Measurements from ENCODE around the gene SND1. TPM values are rescaled to one million over a fixed set of nuclear protein-coding genes. Genes with fewer than 3 reads are reported as not detected.

The SND1 gene
- total and polyA plus RNA-seq, 2 of the 4 experiments (the other 2 are of a cell fraction): 154 to 294 TPM

GRCh38 chr7:128005117-128005516 is 353.1 kb downstream of the SND1 start:
- Histone ChIP-seq H3K56ac (ENCODE audit: extremely low read depth, insufficient read depth, low read length) (no peak overlapping the region), H3K18ac (ENCODE audit: low read depth, low read length) (no peak overlapping the region), H3K14ac (replicated peaks; ENCODE audit: low read depth, low read length) (no peak overlapping the region), H2BK15ac (ENCODE audit: low read depth, low read length) (no peak overlapping the region), H4K91ac (ENCODE audit: insufficient read depth, low read depth, low read length) (no peak overlapping the region), H3K9me3 (ENCODE audit: control insufficient read depth, insufficient read depth, low read length) (no peaks in the 10 kb centered on the region), H2AK9ac (replicated peaks; ENCODE audit: low read depth, low read length, poor library complexity) (no peak overlapping the region), H3K9ac (ENCODE audit: low read depth, low read length) (no peak overlapping the region), H3K27ac (ENCODE audit: insufficient read depth, low read length) (no peak overlapping the region), H3K9me1 (ENCODE audit: insufficient read depth, low read length) (peaks cover 26% of the 10 kb centered on the region), H3K4me1 (ENCODE audit: control insufficient read depth, insufficient read depth, low read length) (no peaks in the 10 kb centered on the region), H2AK5ac (ENCODE audit: low read depth, low read length) (no peak overlapping the region), H4K20me1 (ENCODE audit: insufficient read depth, low read length) (peaks cover 19% of the 10 kb centered on the region), H2BK5ac (ENCODE audit: low read depth, low read length, poor library complexity, severe bottlenecking) (no peak overlapping the region), H3K4ac (ENCODE audit: low read depth, low read length) (no peak overlapping the region), H3K4me3 (ENCODE audit: insufficient read depth, low read depth, low read length) (no peak overlapping the region), H2BK20ac (ENCODE audit: low read depth, low read length) (no peak overlapping the region), H2BK120ac (ENCODE audit: low read depth, low read length) (no peak overlapping the region), H3K27me3 (ENCODE audit: control insufficient read depth, insufficient read depth, low read length) (no peaks in the 10 kb centered on the region), H3K36me3 (ENCODE audit: control insufficient read depth, insufficient read depth, low read length) (peaks cover 6% of the 10 kb centered on the region), H3K4me2 (ENCODE audit: low read depth, low read length) (no peak overlapping the region), H2AFZ (replicated peaks; ENCODE audit: low read length, poor library complexity) (no peak overlapping the region), H4K8ac (ENCODE audit: low read depth in 2 of 2, low read length in 2 of 2) (no peak overlapping the region), H4K5ac (ENCODE audit: low read depth, low read length) (no peak overlapping the region), H3K23ac (ENCODE audit: low read depth, low read length) (no peak overlapping the region), H3K79me1 (ENCODE audit: low read depth in 1 of 2, low read length in 2 of 2) (peaks cover 35 to 79% of the 10 kb centered on the region in 2 experiments)
- CTCF ChIA-PET: interaction anchor here (0.8 kb wide), 1 partner anchor 297 kb away, joined by 3 read pairs; no protein-coding TSS in a partner anchor
- DNase-seq (no peak), ATAC-seq (ENCODE audit: low read depth) (no peak)
- dilution Hi-C loops (cut with HindIII; ENCODE audit: low sequenced_read_pairs, unreplicated experiment): no loop called here
- BruUV-seq (replicated peaks): no TSS peak
- intact Hi-C loops (cut with micrococcal nuclease): no loop called here
- POLR2A ChIA-PET (ENCODE audit: unreplicated experiment): no interaction called here
- no CpG with 5 or more reads among the region's 7 CpGs for WGBS, 2 experiments (ENCODE audit: extremely low coverage in 2 of 2, insufficient read length in 1 of 2)
- in situ Hi-C loops (cut with MboI; ENCODE audit: low sequenced_read_pairs): no loop called here
- TF ChIP-seq RCOR1 (IDR thresholded peaks at IDR 0.05; ENCODE audit: insufficient replicate concordance, low read length): no peak
- TF ChIP-seq SMC3 (IDR thresholded peaks at IDR 0.05; ENCODE audit: low read depth, low read length): no peak
- no peak for TF ChIP-seq POLR2A (IDR thresholded peaks at IDR 0.05; ENCODE audit: low read depth, low read length)
- no peak for TF ChIP-seq USF2 (IDR thresholded peaks at IDR 0.05; ENCODE audit: low read depth, low read length)
- TF ChIP-seq FOS (IDR thresholded peaks at IDR 0.05; ENCODE audit: low read depth, low read length): no peak
- TF ChIP-seq MXI1 (IDR thresholded peaks at IDR 0.05; ENCODE audit: borderline replicate concordance, low read depth, low read length): no peak
- TF ChIP-seq MAFK (IDR thresholded peaks at IDR 0.05; ENCODE audit: low read depth, low read length): no peak
- TF ChIP-seq CHD1 (IDR thresholded peaks at IDR 0.05; ENCODE audit: low read depth, low read length): no peak
- TF ChIP-seq BHLHE40 (IDR thresholded peaks at IDR 0.05; ENCODE audit: low read depth, low read length): no peak
- TF ChIP-seq CTCF (conservative IDR thresholded peaks at IDR 0.05; ENCODE audit: low read depth, low read length): no peak
- no peak for TF ChIP-seq ELK1 (IDR thresholded peaks at IDR 0.05; ENCODE audit: borderline replicate concordance, low read depth, low read length)
- no peak for TF ChIP-seq CEBPB (IDR thresholded peaks at IDR 0.05; ENCODE audit: low read depth, low read length)
- TF ChIP-seq NFE2L2 (IDR thresholded peaks at IDR 0.05; ENCODE audit: low read depth, low read length): no peak
- TF ChIP-seq MAZ (IDR thresholded peaks at IDR 0.05; ENCODE audit: borderline replicate concordance, low read depth, low read length): no peak
- TF ChIP-seq RAD21 (IDR thresholded peaks at IDR 0.05; ENCODE audit: low read length): no peak
